HG03439 (cell line): Measurements from ENCODE around the gene RILPL1.
"Not testable (repeated sequence)": the region's sequence is repeated elsewhere in the genome, so short reads cannot be mapped to it uniquely, and the experiment has no call there.

Source experiments
- ATAC-seq: cut with Tn5 transposase; IDR thresholded peaks from one replicate; pipeline ENCODE4 v1.9.1; 2021; ENCODE audit warnings: mild to moderate bottlenecking, moderate library complexity; ENCODE audit not compliant: unreplicated experiment

RILPL1 gene

DNA sequence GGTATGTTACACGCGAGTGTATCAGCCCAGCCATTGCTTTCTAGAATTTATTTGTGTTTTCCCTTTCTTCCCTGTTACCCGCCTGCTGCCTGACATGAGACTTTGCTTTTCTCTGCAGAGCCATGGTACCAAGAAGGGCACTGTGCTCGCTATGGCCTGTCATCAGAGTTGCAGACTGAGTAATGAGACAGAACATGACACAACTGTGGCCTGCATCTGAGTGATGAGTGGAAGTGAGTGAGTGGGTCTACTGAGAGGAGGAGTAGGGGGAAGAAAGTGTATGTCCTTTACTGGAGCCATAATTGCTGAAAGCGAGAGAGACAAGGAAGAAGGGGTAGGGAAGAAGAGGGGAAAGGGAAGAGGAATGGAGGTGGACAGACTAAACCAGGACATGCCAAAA is 2.9 kb downstream of the RILPL1 start:
- ATAC-seq = no peak

DNA sequence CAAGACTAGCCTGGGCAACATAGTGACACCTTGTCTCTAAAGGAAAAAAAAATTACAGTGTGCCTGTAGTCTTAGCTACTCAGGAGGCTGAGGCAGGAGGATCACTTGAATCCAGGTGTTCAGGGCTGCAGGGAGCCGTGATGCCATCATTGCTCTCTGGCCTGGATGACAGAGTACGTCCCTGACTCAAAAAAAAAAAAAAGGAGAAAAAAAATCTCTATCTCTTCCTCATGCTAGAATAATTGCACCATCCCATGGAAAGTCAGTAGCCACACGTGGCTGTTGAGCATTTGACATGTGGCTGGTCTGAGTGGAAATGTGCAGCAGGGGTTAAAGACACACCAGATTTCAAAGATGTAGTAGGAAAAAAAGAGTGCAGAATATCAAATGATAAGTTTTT is 3.8 kb downstream of the RILPL1 start:
- ATAC-seq = no peak

- no peak for ATAC-seq
Measured at GRCh38 chr12:123528858-123529257, 4.7 kb downstream of the RILPL1 start.

DNA sequence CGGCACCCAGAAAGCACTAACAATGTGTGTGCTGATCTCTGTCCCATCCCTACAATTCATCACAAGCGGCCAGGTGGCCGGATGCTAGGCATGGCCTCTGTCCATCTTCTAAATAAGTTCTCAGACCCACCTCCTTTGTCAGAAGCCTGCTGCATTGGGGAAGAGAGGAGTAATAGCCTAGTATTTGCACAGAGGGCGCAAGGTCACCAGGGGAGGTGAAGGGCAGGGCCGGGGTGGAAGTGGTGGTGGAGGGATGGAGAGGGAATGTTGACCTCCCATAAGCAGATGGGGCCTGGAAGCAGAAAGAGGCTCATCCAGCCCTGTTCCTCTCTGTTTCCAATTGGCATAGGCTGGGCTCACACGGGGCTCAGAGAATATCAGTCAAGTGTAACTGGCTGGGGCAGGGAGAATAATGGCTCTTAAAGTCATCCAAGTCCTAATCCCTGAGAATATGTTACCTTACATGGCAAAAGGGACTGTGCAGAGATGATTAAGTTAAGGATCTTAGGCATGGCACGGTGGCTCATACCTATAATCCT is 6.9 kb downstream of the RILPL1 start:
- no peak for ATAC-seq

DNA sequence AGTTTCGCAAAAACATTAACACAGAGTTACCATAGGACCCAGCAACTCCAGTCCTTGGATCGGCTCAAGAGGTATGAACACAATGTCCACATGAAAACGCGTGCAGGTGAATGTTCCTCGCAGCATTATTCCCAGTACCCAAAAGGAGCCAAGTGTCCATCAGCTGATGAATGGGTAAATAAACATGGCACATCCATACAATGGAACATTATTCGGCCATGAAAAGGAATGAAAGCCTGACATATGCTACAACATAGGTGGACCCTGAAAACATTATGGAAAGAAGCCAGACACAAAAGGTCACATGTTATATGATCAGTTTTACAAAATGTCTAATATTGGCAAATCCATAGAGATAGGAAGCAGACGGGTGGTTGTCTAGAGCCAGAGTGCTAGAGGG is 9.1 kb downstream of the RILPL1 start:
- ATAC-seq = no peak

DNA sequence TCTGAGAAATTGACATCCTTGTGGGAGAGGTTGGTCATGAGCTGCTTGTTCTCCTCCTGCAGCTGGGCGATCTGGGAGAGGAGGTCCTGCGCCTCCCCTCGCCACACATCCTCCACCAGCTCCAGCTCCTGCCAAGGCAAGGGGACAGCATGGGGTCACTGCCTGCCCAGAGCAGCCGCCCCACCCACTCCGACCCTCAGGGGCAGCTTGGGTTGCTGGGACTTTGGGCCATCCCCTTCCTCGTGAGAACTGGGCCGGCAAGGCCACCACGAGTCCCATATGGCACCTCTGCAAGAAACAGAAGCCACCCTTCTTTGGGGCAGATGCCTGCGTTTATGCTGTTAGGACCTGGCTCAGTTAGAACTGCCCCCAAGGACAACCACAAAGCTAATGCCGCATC is 10.0 kb downstream of the RILPL1 start:
- ATAC-seq = no peak

DNA sequence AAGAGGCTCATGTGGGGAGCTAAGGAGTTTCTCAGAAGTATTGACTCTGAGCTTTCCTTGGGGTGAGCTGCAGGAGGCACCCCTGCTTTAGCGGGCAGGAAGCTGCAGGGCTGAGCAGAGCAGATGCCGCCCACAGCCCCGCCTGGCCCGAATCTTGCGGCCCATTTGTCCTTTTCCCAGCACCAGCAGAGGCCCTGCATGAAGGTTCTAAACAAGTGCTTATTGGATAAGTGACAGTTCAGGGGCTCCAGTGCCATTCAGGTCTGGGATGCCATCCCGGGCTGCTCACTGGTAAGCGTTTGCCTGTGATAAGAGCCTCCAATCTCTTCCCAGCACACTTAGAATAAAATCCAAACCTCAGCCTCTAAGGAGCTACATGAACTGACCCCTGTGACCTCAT is 11.4 kb downstream of the RILPL1 start:
- ATAC-seq = no peak

GRCh38 chr12:123520567-123521474 is 12.7 kb downstream of the RILPL1 start:
- ATAC-seq = no peak

- ATAC-seq = no peak
Measured at GRCh38 chr12:123519141-123520001, 14.1 kb downstream of the RILPL1 start.

DNA sequence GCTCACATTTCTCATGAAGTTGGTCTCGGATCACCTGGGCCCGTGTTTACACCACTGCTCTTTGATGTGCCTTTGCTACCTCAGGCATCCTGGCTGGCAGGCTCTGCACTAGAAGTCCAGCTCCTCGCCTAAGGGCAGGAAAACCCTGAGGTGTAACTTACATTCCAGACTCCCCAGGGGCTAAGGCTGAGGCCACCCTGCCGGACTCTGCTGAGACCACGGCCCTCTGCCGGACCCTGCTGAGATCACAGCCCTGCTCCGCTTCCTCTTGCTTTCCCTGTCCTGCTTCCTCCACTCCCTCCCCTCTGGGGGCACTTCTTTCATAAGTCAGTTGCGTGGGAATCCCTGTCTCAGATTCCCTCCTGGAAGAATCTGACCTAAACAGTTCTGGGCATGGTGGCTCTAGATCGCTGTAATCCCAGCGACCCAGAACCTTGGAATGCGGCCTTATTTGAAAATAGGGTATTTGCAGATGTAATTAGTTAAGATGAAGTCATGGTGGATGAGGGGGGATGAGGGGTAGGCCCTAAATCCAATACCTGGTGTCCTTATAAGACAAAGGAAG is 17.2 kb downstream of the RILPL1 start:
- ATAC-seq = no peak

DNA sequence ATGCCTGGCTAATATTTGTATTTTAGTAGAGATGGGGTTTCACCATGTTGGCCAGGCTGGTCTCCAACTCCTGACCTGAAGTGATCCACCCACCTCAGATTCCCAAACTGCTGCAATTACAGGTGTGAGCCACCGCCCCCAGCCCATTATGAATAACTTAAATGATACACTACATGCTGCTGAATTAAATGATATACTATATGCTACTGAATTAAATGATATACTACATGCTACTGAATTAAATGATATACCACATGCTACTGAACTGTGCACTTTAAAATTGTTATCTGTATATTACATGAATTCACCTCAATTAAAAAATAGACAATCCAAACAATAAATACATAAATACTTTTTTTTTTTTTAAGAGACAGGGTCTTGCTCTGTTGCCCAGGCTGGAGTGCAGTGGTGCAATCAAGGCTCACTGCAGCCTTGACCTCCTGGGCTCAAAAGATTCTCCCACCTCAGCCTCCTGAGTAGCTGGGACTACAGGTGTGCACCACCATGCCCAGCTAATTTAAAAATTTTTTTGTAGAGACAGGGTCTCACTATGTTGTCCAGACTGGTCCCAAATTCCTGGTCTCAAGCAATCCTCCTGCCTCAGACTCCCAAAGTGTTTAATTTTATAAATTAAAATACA is 18.8 kb downstream of the RILPL1 start:
- not testable (repeated sequence) for ATAC-seq

DNA sequence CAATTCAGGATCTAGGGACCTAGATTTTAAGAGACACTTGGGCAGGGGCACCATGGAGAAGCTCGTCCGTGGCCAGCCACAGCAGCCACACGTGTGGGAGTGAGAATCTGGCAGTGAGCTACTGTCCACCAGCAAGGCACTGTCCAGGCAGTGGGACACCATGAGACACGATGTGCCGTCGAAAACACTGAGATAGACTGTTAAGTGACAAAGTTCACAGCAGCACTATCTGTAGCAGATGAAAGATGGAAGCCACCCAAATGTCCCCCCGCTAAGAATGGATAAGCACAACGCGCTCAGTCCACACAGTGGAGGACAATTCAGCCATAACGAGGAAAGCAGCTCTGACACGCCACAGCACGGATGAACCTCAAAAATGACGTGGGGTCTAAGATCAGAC is 19.7 kb downstream of the RILPL1 start:
- no peak for ATAC-seq

DNA sequence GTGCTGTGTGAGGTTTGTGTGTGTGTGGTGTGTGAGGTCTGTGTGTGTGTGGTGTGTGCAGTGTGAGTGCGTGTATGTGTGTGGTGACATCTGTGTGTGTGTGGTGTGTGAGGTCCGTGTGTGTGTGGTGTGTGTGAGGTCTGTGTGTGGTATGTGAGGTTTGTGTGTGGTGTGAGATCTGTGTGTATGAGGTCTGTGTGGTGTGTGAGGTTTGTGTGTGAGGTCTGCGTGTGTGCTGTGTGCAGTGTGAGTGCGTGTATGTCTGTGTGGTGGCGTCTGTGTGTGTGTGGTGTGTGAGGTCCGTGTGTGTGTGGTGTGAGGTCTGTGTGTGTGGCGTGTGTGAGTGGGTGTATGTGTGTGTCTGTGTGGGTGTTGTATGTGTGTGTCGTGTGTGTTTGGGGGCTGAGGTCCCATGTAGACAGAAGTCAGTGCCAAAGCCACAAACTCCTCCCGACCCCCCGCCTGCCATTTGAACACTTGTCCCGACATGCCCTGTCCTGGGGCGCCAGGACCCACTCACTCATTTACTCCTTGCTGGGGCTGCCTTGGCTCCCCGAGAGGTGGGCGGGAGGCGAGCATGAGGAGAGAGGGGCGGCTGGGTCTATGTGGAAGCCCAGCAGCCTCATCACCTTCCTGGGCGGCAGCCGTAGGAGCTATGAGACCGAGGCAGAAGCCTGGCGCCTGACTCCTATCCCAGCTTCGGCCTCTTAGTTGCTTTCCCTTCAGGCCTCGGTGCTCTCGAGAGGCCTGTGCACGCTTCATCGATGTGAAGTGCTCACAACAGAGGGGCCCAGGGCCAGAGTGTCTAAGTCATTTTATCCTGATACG is 20.5 kb downstream of the RILPL1 start:
- no peak for ATAC-seq

GRCh38 chr12:123506843-123507236 is 26.7 kb downstream of the RILPL1 start:
- ATAC-seq = no peak

- no peak for ATAC-seq
Measured at GRCh38 chr12:123506059-123506842, 27.3 kb downstream of the RILPL1 start.

- ATAC-seq = no peak
Measured at GRCh38 chr12:123502163-123502704, 31.3 kb downstream of the RILPL1 start.

DNA sequence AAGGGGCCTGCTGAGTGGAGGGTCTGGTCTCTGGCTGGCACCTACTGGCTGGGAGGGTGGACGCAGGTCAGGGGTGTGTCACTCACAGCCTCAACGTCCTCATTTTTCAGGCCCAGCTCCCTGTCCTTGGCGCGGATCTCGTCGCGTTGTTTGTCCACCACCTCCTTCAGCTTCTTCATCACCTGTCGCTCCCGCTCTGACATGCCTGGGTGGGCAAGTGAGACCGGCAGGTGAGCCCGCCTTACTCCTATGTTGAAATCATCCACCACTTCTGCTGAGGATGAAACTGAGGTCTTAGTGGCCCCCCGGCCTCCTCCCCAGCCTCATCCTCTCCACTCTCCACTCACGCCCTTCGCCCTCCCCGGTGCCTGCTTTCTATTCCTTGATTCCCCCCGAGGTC is 34.2 kb downstream of the RILPL1 start:
- ATAC-seq = no peak

- ATAC-seq = no peak
Measured at GRCh38 chr12:123498126-123498825, 35.2 kb downstream of the RILPL1 start.
